ENCODE data around the gene SLC39A9.

- no peak for TF ChIP-seq SNAI2 (CRISPR knock-in tag; IDR thresholded peaks at IDR 0.05)
- TF ChIP-seq ARNTL (CRISPR knock-in tag; IDR thresholded peaks at IDR 0.05; ENCODE audit: borderline replicate concordance, low read depth), result no peak
- TF ChIP-seq ZFP3 (CRISPR knock-in tag; IDR thresholded peaks at IDR 0.05), result no peak
- no peak for TF ChIP-seq TSHZ2 (CRISPR knock-in tag; IDR thresholded peaks at IDR 0.05)
- no peak for TF ChIP-seq TOX (CRISPR knock-in tag; IDR thresholded peaks at IDR 0.05; ENCODE audit: borderline replicate concordance)
- TF ChIP-seq PATZ1 (CRISPR knock-in tag; IDR thresholded peaks at IDR 0.05; ENCODE audit: borderline replicate concordance), result no peak
- TF ChIP-seq CREB5 (CRISPR knock-in tag; IDR thresholded peaks at IDR 0.05; ENCODE audit: low read depth), result no peak
- TF ChIP-seq, protein P1, sequence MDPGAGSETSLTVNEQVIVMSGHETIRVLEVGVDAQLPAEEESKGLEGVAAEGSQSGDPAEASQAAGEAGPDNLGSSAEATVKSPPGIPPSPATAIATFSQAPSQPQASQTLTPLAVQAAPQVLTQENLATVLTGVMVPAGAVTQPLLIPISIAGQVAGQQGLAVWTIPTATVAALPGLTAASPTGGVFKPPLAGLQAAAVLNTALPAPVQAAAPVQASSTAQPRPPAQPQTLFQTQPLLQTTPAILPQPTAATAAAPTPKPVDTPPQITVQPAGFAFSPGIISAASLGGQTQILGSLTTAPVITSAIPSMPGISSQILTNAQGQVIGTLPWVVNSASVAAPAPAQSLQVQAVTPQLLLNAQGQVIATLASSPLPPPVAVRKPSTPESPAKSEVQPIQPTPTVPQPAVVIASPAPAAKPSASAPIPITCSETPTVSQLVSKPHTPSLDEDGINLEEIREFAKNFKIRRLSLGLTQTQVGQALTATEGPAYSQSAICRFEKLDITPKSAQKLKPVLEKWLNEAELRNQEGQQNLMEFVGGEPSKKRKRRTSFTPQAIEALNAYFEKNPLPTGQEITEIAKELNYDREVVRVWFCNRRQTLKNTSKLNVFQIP (CRISPR knock-in tag; IDR thresholded peaks at IDR 0.05; ENCODE audit: borderline replicate concordance, low read depth), result no peak
- TF ChIP-seq GLIS3 (CRISPR knock-in tag; IDR thresholded peaks at IDR 0.05), result no peak
Measured at GRCh38 chr14:69493791-69494190, 95.3 kb downstream of the SLC39A9 start.

All from SK-N-SH treated with all-trans-retinoic acid at 6 μM for 48 hours (cell line).